A549 (cell line): ENCODE measurements around the gene SMIM10L2A. TPM values are rescaled to one million over a fixed set of nuclear protein-coding genes. Genes with fewer than 3 reads are reported as not detected.
A peak's percentile ranks its signal among the peaks of the same experiment; 100 is the strongest.

Experiments used
- ATAC-seq, 2 experiments: fragments of 200-7000 bp in 1 of 2; fragments of >200 bp in 1 of 2; cut with Nextera tagmentation in 1 of 2; cut with Tn5 transposase in 1 of 2; 3 replicates each; pipeline versions ENCODE4 v1.8.0 to v1.9.1; 2018 to 2020; ENCODE audit warnings: mild to moderate bottlenecking in 1 of 2, moderate library complexity in 1 of 2
- CTCF ChIA-PET: fragments of 300-600 bp; sonication (Branson Sonifier 250); formaldehyde crosslinking; extraction: SDS; loops from one replicate; lab custom pipeline; 2021; ENCODE audit warnings: antibody characterized with exemption, inconsistent platforms; lab: Yijun Ruan, JAX
- POLR2A ChIA-PET: fragments of 350-600 bp; formaldehyde crosslinking; extraction: SDS; loops from one replicate; lab custom pipeline; 2021; ENCODE audit warnings: antibody characterized with exemption, inconsistent platforms; lab: Yijun Ruan, JAX
- DNase-seq, 2 experiments: peaks; one replicate each; pipeline versions ENCODE4 v3.0.0 to v3.0.0-alpha.2; 2011 to 2016; ENCODE audit warnings: low read depth in 1 of 2, low spot score in 1 of 2
- FAIRE-seq: peaks from 2 replicates; lab custom pipeline; 2011; peaks lifted over from hg19 to GRCh38; lab: Jason Lieb, UNC
- H3K27ac ChIP-seq, 2 experiments: fragments of >200 bp; sonication (Bioruptor Twin); formaldehyde crosslinking; 3 replicates each; pipeline ENCODE4 v1.5.1; 2016 to 2017
- H3K4me1 ChIP-seq: fragments of >200 bp; sonication (Bioruptor Twin); formaldehyde crosslinking; 3 replicates; pipeline ENCODE4 v1.6.1; 2016
- H3K4me2 ChIP-seq: fragments of >200 bp; sonication (Bioruptor Twin); formaldehyde crosslinking; 3 replicates; pipeline ENCODE4 v1.6.1; 2016
- H3K4me3 ChIP-seq: fragments of >200 bp; sonication (Bioruptor Twin); formaldehyde crosslinking; 3 replicates; pipeline ENCODE4 v1.5.1; 2016
- H3K9me3 ChIP-seq: fragments of >200 bp; sonication (Bioruptor Twin); formaldehyde crosslinking; 3 replicates; pipeline ENCODE4 v1.6.1; 2016
- BHLHE40 ChIP-seq: IDR thresholded peaks from 2 replicates; pipeline ENCODE4 v1.6.1; 2012; ENCODE audit warnings: low read depth, low read length, inconsistent platforms
- CHD4 ChIP-seq: fragments of 200-600 bp; sonication (generic); IDR thresholded peaks from 2 replicates; pipeline ENCODE4 v1.6.1; 2016; ENCODE audit warnings: antibody characterized with exemption, mild to moderate bottlenecking, borderline replicate concordance
- HDAC2 ChIP-seq: fragments of 200-600 bp; sonication (generic); IDR thresholded peaks from 2 replicates; pipeline ENCODE4 v1.6.1; 2016
- HOXB13 ChIP-seq: fragments of 250-450 bp; sonication (Bioruptor Pico); IDR thresholded peaks from 2 replicates; pipeline ENCODE4 v1.5.0; 2020; ENCODE audit warnings: low read depth, mild to moderate bottlenecking, moderate library complexity
- HOXB5 ChIP-seq: fragments of 250-450 bp; sonication (Bioruptor Pico); IDR thresholded peaks from 2 replicates; pipeline ENCODE4 v1.5.0; 2020; ENCODE audit warnings: mild to moderate bottlenecking, moderate library complexity
- KDM1A ChIP-seq: fragments of 200-600 bp; sonication (generic); IDR thresholded peaks from 2 replicates; pipeline ENCODE4 v1.6.1; 2016; ENCODE audit warnings: low read depth, mild to moderate bottlenecking
- MAZ ChIP-seq: fragments of 150-350 bp; IDR thresholded peaks from 2 replicates; pipeline ENCODE4 v1.6.1; 2014; ENCODE audit warnings: antibody characterized with exemption, low read depth, low read length, borderline replicate concordance
- MYC ChIP-seq: IDR thresholded peaks from 2 replicates; pipeline ENCODE4 v1.6.1; 2012; ENCODE audit warnings: mild to moderate bottlenecking, inconsistent platforms, low read length, improper control_type of control experiment, borderline replicate concordance
- NFE2L2 ChIP-seq: fragments of 150-350 bp; conservative IDR thresholded peaks from 2 replicates; pipeline ENCODE4 v1.6.1; 2014; ENCODE audit warnings: low read length
- NPAS2 ChIP-seq: fragments of 250-450 bp; sonication (Bioruptor Pico); IDR thresholded peaks from 2 replicates; pipeline ENCODE4 v1.8.0; 2022; ENCODE audit warnings: mild to moderate bottlenecking, moderate library complexity, borderline replicate concordance
- NR3C1 ChIP-seq: fragments of >200 bp; sonication (Bioruptor Twin); formaldehyde crosslinking; IDR thresholded peaks from 3 replicates; pipeline ENCODE4 v1.6.1; 2017
- PHF8 ChIP-seq: fragments of 200-600 bp; sonication (generic); IDR thresholded peaks from 2 replicates; pipeline ENCODE4 v1.6.1; 2016; ENCODE audit warnings: low read depth, mild to moderate bottlenecking, antibody characterized with exemption, moderate library complexity, borderline replicate concordance
- POLR2AphosphoS2 ChIP-seq: conservative IDR thresholded peaks from 2 replicates; pipeline ENCODE4 v1.6.1; 2012; ENCODE audit warnings: low read length, improper control_type of control experiment, inconsistent platforms
- RAD21 ChIP-seq, 2 experiments: fragments of >200 bp in 1 of 2; sonication (Bioruptor Twin) in 1 of 2; formaldehyde crosslinking in 1 of 2; IDR thresholded peaks in 1 of 2; conservative IDR thresholded peaks in 1 of 2; 2 replicates in 1 of 2; 3 replicates in 1 of 2; pipeline ENCODE4 v1.6.1; 2012 to 2018; ENCODE audit warnings: inconsistent platforms in 1 of 2
- RARB ChIP-seq: fragments of 250-450 bp; sonication (Bioruptor Pico); IDR thresholded peaks from 2 replicates; pipeline ENCODE4 v1.8.0; 2021; ENCODE audit warnings: mild to moderate bottlenecking, moderate library complexity
- RFX5 ChIP-seq: fragments of 450-650 bp; IDR thresholded peaks from 2 replicates; pipeline ENCODE4 v1.7.1; 2014; ENCODE audit warnings: antibody characterized with exemption, mild to moderate bottlenecking, moderate library complexity
- RNF2 ChIP-seq: fragments of 200-600 bp; sonication (generic); IDR thresholded peaks from 2 replicates; pipeline ENCODE4 v1.6.1; 2016; ENCODE audit warnings: low read depth, mild to moderate bottlenecking, antibody characterized with exemption, moderate library complexity, borderline replicate concordance
- TP53 ChIP-seq: fragments of 250-450 bp; sonication (Bioruptor Pico); IDR thresholded peaks from 2 replicates; pipeline ENCODE4 v1.5.0; 2021; ENCODE audit warnings: mild to moderate bottlenecking, moderate library complexity
- ZSCAN20 ChIP-seq: fragments of 250-450 bp; sonication (Bioruptor Pico); IDR thresholded peaks from 2 replicates; pipeline ENCODE4 v1.8.0; 2022; ENCODE audit warnings: mild to moderate bottlenecking, moderate library complexity
- WGBS: methylation state at CpG from one replicate; pipeline ENCODE4 v1.1.6; 2017; ENCODE audit errors: missing lambda C conversion rate; 5-methylcytosine and 5-hydroxymethylcytosine counted together
- polyA plus RNA-seq, 4 experiments: library from polyadenylated mRNA; depleted of rRNA in 3 of 4; stranded (reverse); fragments of >200 nt; fragmentation: RNase III in 1 of 4; extraction: RNeasy Plus Mini Kit Qiagen cat#74134 plus additional on column Dnase treatment in 1 of 4; gene quantifications; 2 replicates in 3 of 4; 3 replicates in 1 of 4; pipeline ENCODE4 v1.2.3, GENCODE V29; 2011 to 2017
- TF ChIP-seq, protein P1 (sequence below): fragments of >200 bp; sonication (Bioruptor Twin); formaldehyde crosslinking; IDR thresholded peaks from 3 replicates; pipeline ENCODE4 v1.6.1; 2016
- TF ChIP-seq, protein P2 (sequence below): fragments of 250-450 bp; sonication (Bioruptor Pico); IDR thresholded peaks from 2 replicates; pipeline ENCODE4 v1.5.0; 2020; ENCODE audit warnings: low read depth, mild to moderate bottlenecking, moderate library complexity
- TF ChIP-seq, protein P3 (sequence below): fragments of 250-450 bp; sonication (Bioruptor Pico); IDR thresholded peaks from 2 replicates; pipeline ENCODE4 v1.5.0; 2021; ENCODE audit warnings: mild to moderate bottlenecking, moderate library complexity, borderline replicate concordance
- TF ChIP-seq, protein P4 (sequence below): IDR thresholded peaks from 2 replicates; pipeline ENCODE4 v1.6.1; 2012; ENCODE audit warnings: low read depth, borderline replicate concordance
- TF ChIP-seq, protein P5 (sequence below): fragments of 150-350 bp; IDR thresholded peaks from 2 replicates; pipeline ENCODE4 v1.6.1; 2014; ENCODE audit warnings: low read depth, mild to moderate bottlenecking, low read length

Gene SMIM10L2A
- polyA plus RNA-seq, 2 of the 4 experiments (the other 2 are of a cell fraction): 0.37 to 0.59 TPM

DNA sequence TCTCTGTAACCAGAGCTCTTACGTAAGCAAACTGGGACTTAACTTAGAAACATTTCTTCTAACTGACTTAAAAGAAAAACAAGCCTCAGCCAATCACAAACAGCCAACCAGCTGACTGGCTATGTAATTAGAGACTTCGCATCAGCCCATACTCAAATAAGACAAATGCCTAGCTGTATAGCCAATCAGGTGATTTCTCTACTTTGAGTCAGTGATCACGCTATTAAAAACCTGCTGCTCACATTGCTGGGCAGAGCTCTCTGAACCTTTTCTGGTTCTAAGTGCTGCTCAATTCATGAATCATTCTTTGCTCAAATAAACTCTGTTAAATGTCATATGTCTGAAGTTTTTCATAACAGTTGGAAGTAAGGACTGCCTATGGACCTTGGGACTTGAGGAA lies 9.9 kb upstream of the SMIM10L2A start (continued):
- TF ChIP-seq, protein P1, sequence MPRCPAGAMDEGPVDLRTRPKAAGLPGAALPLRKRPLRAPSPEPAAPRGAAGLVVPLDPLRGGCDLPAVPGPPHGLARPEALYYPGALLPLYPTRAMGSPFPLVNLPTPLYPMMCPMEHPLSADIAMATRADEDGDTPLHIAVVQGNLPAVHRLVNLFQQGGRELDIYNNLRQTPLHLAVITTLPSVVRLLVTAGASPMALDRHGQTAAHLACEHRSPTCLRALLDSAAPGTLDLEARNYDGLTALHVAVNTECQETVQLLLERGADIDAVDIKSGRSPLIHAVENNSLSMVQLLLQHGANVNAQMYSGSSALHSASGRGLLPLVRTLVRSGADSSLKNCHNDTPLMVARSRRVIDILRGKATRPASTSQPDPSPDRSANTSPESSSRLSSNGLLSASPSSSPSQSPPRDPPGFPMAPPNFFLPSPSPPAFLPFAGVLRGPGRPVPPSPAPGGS: no peak
- TF ChIP-seq RAD21 (conservative IDR thresholded peaks at IDR 0.05 in 1 of 2, IDR thresholded peaks at IDR 0.05 in 1 of 2) (no peak), NPAS2 (CRISPR knock-in tag) (no peak), MYC (no peak), CHD4 (no peak), RNF2 (no peak), TP53 (CRISPR knock-in tag) (no peak)

DNA sequence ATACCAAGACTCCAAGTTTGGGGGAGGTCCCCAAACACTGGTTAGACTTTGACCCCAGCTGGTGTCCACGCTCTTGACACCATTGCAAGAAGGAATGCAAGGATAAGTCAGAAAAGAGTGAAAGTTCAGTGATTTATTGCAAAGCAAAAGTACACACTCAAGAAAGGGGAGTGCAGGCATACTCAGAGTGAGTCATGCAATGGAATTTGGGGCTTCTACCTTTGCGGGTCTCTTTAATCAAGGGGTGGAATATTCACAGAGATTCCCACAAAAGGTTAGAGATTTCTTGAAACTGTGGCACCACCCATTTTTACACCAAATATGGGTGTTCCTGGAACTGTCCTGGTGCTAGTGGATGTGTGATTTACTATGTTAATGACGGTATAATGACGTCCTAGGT lies 5.2 kb upstream of the SMIM10L2A start:
- no peak overlapping the region for H3K27ac ChIP-seq
- peak in 1 of 2 experiments; percentile 30 for DNase-seq
- FAIRE-seq: peak; percentile 36
- no peak overlapping the region for H3K4me3 ChIP-seq
- 0 out of 3 replicates have a peak overlapping the region, but pooled peaks have one; percentile 30 for H3K4me2 ChIP-seq
- no peak for ATAC-seq
- ChIA-PET POLR2A (no interaction called here), CTCF (no interaction called here)
- H3K9me3 ChIP-seq: no peaks in the 10 kb centered on the region
- H3K4me1 ChIP-seq: no peaks in the 10 kb centered on the region; the same call in 2 of the 3 replicates
- TF ChIP-seq NR3C1 (no peak), NPAS2 (CRISPR knock-in tag) (no peak), RARB (no peak), KDM1A (no peak), NFE2L2 (no peak), ZSCAN20 (CRISPR knock-in tag) (no peak), RNF2 (no peak), HOXB5 (CRISPR knock-in tag) (no peak), HOXB13 (CRISPR knock-in tag) (no peak), RFX5 (no peak), BHLHE40 (no peak), HDAC2 (no peak), MAZ (no peak), PHF8 (no peak), POLR2AphosphoS2 (no peak)
- TF ChIP-seq, protein P2, sequence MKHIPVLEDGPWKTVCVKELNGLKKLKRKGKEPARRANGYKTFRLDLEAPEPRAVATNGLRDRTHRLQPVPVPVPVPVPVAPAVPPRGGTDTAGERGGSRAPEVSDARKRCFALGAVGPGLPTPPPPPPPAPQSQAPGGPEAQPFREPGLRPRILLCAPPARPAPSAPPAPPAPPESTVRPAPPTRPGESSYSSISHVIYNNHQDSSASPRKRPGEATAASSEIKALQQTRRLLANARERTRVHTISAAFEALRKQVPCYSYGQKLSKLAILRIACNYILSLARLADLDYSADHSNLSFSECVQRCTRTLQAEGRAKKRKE (CRISPR knock-in tag): no peak
- TF ChIP-seq, protein P3, sequence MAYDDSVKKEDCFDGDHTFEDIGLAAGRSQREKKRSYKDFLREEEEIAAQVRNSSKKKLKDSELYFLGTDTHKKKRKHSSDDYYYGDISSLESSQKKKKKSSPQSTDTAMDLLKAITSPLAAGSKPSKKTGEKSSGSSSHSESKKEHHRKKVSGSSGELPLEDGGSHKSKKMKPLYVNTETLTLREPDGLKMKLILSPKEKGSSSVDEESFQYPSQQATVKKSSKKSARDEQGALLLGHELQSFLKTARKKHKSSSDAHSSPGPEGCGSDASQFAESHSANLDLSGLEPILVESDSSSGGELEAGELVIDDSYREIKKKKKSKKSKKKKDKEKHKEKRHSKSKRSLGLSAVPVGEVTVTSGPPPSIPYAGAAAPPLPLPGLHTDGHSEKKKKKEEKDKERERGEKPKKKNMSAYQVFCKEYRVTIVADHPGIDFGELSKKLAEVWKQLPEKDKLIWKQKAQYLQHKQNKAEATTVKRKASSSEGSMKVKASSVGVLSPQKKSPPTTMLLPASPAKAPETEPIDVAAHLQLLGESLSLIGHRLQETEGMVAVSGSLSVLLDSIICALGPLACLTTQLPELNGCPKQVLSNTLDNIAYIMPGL (CRISPR knock-in tag): no peak
- TF ChIP-seq, protein P4, sequence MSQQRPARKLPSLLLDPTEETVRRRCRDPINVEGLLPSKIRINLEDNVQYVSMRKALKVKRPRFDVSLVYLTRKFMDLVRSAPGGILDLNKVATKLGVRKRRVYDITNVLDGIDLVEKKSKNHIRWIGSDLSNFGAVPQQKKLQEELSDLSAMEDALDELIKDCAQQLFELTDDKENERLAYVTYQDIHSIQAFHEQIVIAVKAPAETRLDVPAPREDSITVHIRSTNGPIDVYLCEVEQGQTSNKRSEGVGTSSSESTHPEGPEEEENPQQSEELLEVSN: no peak
- TF ChIP-seq, protein P5, sequence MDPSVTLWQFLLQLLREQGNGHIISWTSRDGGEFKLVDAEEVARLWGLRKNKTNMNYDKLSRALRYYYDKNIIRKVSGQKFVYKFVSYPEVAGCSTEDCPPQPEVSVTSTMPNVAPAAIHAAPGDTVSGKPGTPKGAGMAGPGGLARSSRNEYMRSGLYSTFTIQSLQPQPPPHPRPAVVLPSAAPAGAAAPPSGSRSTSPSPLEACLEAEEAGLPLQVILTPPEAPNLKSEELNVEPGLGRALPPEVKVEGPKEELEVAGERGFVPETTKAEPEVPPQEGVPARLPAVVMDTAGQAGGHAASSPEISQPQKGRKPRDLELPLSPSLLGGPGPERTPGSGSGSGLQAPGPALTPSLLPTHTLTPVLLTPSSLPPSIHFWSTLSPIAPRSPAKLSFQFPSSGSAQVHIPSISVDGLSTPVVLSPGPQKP: no peak
- 14% methylated on average over 4 of the region's 4 CpGs for WGBS
